SK-N-SH (cell line): ENCODE results near the gene SUPT3H.

Experiments
- EZH2phosphoT487 ChIP-seq: fragments of 200-600 bp; sonication (generic); IDR thresholded peaks from 2 replicates; pipeline ENCODE4 v1.6.1; 2017; ENCODE audit warnings: low read depth, mixed run types, mild to moderate bottlenecking, antibody characterized with exemption, moderate library complexity, borderline replicate concordance
- GABPA ChIP-seq: IDR thresholded peaks from 2 replicates; pipeline ENCODE4 v1.4.0; 2012; ENCODE audit warnings: low read depth, mild to moderate bottlenecking
- MXI1 ChIP-seq: IDR thresholded peaks from 2 replicates; pipeline ENCODE4 v1.6.1; 2012; ENCODE audit warnings: mild to moderate bottlenecking, low read depth, low read length, improper control_type of control experiment
- POLR2AphosphoS5 ChIP-seq: IDR thresholded peaks from 2 replicates; pipeline ENCODE4 v1.6.1; 2012; ENCODE audit warnings: low read depth, low read length
- TAF1 ChIP-seq: IDR thresholded peaks from 2 replicates; pipeline ENCODE4 v1.6.1; 2012; ENCODE audit warnings: low read depth, mild to moderate bottlenecking, low read length, moderate library complexity, borderline replicate concordance
- TF ChIP-seq, protein P1 (sequence below): fragments of 150-350 bp; IDR thresholded peaks from 2 replicates; pipeline ENCODE4 v1.6.1; 2017; ENCODE audit warnings: antibody characterized with exemption, low read length, low read depth, borderline replicate concordance
- TF ChIP-seq, protein P2 (sequence below): fragments of 200-600 bp; sonication (generic); IDR thresholded peaks from 2 replicates; pipeline ENCODE4 v1.6.1; 2017; ENCODE audit warnings: antibody characterized with exemption, mild to moderate bottlenecking, moderate library complexity
- TF ChIP-seq, protein P3 (sequence below): IDR thresholded peaks from 2 replicates; pipeline ENCODE4 v1.6.1; 2012; ENCODE audit warnings: mild to moderate bottlenecking, low read depth, low read length, moderate library complexity

DNA sequence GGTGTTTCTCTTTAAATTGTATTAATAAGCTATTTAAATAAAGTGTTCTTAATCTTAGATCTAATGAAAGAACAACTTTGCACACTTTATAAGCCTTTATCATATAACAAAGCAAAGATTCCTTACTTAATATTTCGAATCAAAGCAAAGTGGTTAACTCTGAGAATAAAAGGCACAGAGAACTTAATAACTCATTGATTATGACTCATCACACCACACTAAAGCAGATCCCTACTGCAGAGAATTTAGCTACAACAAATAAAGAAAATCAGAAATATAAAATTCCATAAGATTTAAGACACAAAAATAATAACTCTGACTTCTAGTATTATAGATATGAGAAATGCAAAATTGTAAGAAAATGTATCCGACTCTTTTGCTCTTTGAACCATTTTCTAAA lies 185.2 kb downstream of the SUPT3H start:
- TF ChIP-seq, protein P1, sequence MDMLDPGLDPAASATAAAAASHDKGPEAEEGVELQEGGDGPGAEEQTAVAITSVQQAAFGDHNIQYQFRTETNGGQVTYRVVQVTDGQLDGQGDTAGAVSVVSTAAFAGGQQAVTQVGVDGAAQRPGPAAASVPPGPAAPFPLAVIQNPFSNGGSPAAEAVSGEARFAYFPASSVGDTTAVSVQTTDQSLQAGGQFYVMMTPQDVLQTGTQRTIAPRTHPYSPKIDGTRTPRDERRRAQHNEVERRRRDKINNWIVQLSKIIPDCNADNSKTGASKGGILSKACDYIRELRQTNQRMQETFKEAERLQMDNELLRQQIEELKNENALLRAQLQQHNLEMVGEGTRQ: no peak
- TF ChIP-seq, protein P2, sequence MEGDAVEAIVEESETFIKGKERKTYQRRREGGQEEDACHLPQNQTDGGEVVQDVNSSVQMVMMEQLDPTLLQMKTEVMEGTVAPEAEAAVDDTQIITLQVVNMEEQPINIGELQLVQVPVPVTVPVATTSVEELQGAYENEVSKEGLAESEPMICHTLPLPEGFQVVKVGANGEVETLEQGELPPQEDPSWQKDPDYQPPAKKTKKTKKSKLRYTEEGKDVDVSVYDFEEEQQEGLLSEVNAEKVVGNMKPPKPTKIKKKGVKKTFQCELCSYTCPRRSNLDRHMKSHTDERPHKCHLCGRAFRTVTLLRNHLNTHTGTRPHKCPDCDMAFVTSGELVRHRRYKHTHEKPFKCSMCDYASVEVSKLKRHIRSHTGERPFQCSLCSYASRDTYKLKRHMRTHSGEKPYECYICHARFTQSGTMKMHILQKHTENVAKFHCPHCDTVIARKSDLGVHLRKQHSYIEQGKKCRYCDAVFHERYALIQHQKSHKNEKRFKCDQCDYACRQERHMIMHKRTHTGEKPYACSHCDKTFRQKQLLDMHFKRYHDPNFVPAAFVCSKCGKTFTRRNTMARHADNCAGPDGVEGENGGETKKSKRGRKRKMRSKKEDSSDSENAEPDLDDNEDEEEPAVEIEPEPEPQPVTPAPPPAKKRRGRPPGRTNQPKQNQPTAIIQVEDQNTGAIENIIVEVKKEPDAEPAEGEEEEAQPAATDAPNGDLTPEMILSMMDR: no peak
- TF ChIP-seq POLR2AphosphoS5: no peak
- TF ChIP-seq, protein P3, sequence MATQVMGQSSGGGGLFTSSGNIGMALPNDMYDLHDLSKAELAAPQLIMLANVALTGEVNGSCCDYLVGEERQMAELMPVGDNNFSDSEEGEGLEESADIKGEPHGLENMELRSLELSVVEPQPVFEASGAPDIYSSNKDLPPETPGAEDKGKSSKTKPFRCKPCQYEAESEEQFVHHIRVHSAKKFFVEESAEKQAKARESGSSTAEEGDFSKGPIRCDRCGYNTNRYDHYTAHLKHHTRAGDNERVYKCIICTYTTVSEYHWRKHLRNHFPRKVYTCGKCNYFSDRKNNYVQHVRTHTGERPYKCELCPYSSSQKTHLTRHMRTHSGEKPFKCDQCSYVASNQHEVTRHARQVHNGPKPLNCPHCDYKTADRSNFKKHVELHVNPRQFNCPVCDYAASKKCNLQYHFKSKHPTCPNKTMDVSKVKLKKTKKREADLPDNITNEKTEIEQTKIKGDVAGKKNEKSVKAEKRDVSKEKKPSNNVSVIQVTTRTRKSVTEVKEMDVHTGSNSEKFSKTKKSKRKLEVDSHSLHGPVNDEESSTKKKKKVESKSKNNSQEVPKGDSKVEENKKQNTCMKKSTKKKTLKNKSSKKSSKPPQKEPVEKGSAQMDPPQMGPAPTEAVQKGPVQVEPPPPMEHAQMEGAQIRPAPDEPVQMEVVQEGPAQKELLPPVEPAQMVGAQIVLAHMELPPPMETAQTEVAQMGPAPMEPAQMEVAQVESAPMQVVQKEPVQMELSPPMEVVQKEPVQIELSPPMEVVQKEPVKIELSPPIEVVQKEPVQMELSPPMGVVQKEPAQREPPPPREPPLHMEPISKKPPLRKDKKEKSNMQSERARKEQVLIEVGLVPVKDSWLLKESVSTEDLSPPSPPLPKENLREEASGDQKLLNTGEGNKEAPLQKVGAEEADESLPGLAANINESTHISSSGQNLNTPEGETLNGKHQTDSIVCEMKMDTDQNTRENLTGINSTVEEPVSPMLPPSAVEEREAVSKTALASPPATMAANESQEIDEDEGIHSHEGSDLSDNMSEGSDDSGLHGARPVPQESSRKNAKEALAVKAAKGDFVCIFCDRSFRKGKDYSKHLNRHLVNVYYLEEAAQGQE: no peak
- TF ChIP-seq TAF1: no peak
- TF ChIP-seq EZH2phosphoT487: no peak
- no peak for TF ChIP-seq MXI1
- no peak for TF ChIP-seq GABPA
